CD4-positive, alpha-beta memory T cell (primary cell): ENCODE data around the gene IFIH1. TPM values are rescaled to one million over a fixed set of nuclear protein-coding genes. Genes with fewer than 3 reads are reported as not detected.

Experiments used
- CTCF ChIA-PET: fragments of 350-600 bp; sonication (Branson Sonifier 250); formaldehyde crosslinking; loops from one replicate; lab custom pipeline; 2021; ENCODE audit warnings: inconsistent platforms; ENCODE audit not compliant: partially characterized antibody; lab: Charles Lee
- POLR2A ChIA-PET: fragments of 350-600 bp; sonication (Branson Sonifier 250); formaldehyde crosslinking; loops from one replicate; lab custom pipeline; 2021; ENCODE audit not compliant: partially characterized antibody; lab: Charles Lee
- DNase-seq, 5 donors: peaks; one replicate each; pipeline versions ENCODE4 v3.0.0 to v3.0.0-alpha.2; 2020 to 2022; ENCODE audit warnings: mixed read lengths in 1 of 5
- H3K27ac ChIP-seq: one replicate; pipeline ENCODE4 v1.7.0; 2013; ENCODE audit warnings: low read depth, low read length
- H3K27me3 ChIP-seq: 2 replicates; pipeline ENCODE4 v1.7.0; 2013; ENCODE audit warnings: mild to moderate bottlenecking, low read length, moderate library complexity; ENCODE audit not compliant: insufficient read depth
- H3K36me3 ChIP-seq: 2 replicates; pipeline ENCODE4 v1.7.0; 2013; ENCODE audit warnings: mild to moderate bottlenecking, low read length, moderate library complexity; ENCODE audit not compliant: insufficient read depth
- H3K4me1 ChIP-seq: 2 replicates; pipeline ENCODE4 v1.7.0; 2013; ENCODE audit warnings: mild to moderate bottlenecking, low read length, moderate library complexity; ENCODE audit not compliant: insufficient read depth
- H3K4me3 ChIP-seq, 2 donors: one replicate each; pipeline ENCODE4 v1.7.0; 2013; ENCODE audit warnings: low read length in 2 of 2, mild to moderate bottlenecking in 1 of 2
- H3K9me3 ChIP-seq, 2 donors: one replicate each; pipeline ENCODE4 v1.7.0; 2013; ENCODE audit warnings: low read length in 2 of 2, control low read depth in 1 of 2; ENCODE audit not compliant: control insufficient read depth in 1 of 2
- H3K27ac Mint-ChIP-seq, 7 donors: one replicate each; pipeline ENCODE4 v1.8.0; 2020 to 2021; ENCODE audit warnings: mixed read lengths in 7 of 7, mild to moderate bottlenecking in 6 of 7, inconsistent platforms in 3 of 7, moderate library complexity in 3 of 7
- H3K27me3 Mint-ChIP-seq, 2 donors: one replicate each; pipeline ENCODE4 v1.8.0; 2020 to 2021; ENCODE audit warnings: mixed read lengths in 2 of 2
- H3K36me3 Mint-ChIP-seq, 2 donors: one replicate each; pipeline ENCODE4 v1.8.0; 2020 to 2021; ENCODE audit warnings: mixed read lengths in 2 of 2, inconsistent platforms in 1 of 2, mild to moderate bottlenecking in 1 of 2
- H3K4me1 Mint-ChIP-seq, 4 donors: one replicate each; pipeline ENCODE4 v1.8.0; 2020 to 2021; ENCODE audit warnings: mixed read lengths in 4 of 4, mild to moderate bottlenecking in 1 of 4
- H3K4me3 Mint-ChIP-seq, 8 donors: one replicate each; pipeline ENCODE4 v1.8.0; 2020 to 2021; ENCODE audit warnings: mixed read lengths in 8 of 8, mild to moderate bottlenecking in 7 of 8, moderate library complexity in 6 of 8, inconsistent platforms in 3 of 8
- H3K9me3 Mint-ChIP-seq, 8 donors: one replicate each; pipeline ENCODE4 v1.8.0; 2020 to 2021; ENCODE audit warnings: mixed read lengths in 8 of 8, mild to moderate bottlenecking in 5 of 8, inconsistent platforms in 3 of 8, moderate library complexity in 1 of 8
- intact Hi-C: fragments of 100-400 bp; cut with micrococcal nuclease; formaldehyde crosslinking; loops from one replicate; pipeline ENCODE4 v1.15.1; 2023
- polyA plus RNA-seq, 2 donors: library from polyadenylated mRNA; unstranded; fragments of 300-500 nt; fragmentation: Illumina TruSeq; gene quantifications; one replicate each; pipeline ENCODE4 v1.2.3, GENCODE V29; 2021
- total RNA-seq, 2 experiments: library from RNA; stranded (reverse); gene quantifications; one replicate each; pipeline ENCODE4 v1.2.3, GENCODE V29; 2021

IFIH1 gene
- total and polyA plus RNA-seq, 4 experiments from 2014 or later = 13.1 to 31.2 (median 27.1) TPM

- DNase-seq = no peak
- Mint-ChIP-seq H3K36me3 (peaks cover 0 to 5% of the 10 kb centered on the region in 2 donors), H3K27ac (no peak overlapping the region), H3K9me3 (peaks cover 0 to 3% (median 0%) of the 10 kb centered on the region in 8 donors), H3K4me1 (peaks cover 11 to 20% (median 16%) of the 10 kb centered on the region in 4 donors), H3K4me3 (peak overlapping the region in 3 of 8 donors; percentile 2 to 36 (median 10)), H3K27me3 (no peaks in the 10 kb centered on the region)
- Histone ChIP-seq H3K36me3 (no peaks in the 10 kb centered on the region), H3K9me3 (no peaks in the 10 kb centered on the region), H3K4me3 (no peak overlapping the region), H3K4me1 (peaks cover 10% of the 10 kb centered on the region), H3K27ac (no peak overlapping the region), H3K27me3 (no peaks in the 10 kb centered on the region)
- ChIA-PET POLR2A (interaction anchor here (0.6 to 2.7 kb wide), 2 partner anchors 15 to 24 kb away, joined by 3 to 28 read pairs; partner anchors contain the start of gene IFIH1), CTCF (interaction anchor here (2.2 to 2.5 kb wide), 3 partner anchors 8 to 43 kb away, joined by 14 to 16 read pairs (median 15); partner anchors contain the start of gene IFIH1)
- intact Hi-C loops = no loop called here
Measured at GRCh38 chr2:162342321-162342720, 23.8 kb upstream of the IFIH1 start.

DNA sequence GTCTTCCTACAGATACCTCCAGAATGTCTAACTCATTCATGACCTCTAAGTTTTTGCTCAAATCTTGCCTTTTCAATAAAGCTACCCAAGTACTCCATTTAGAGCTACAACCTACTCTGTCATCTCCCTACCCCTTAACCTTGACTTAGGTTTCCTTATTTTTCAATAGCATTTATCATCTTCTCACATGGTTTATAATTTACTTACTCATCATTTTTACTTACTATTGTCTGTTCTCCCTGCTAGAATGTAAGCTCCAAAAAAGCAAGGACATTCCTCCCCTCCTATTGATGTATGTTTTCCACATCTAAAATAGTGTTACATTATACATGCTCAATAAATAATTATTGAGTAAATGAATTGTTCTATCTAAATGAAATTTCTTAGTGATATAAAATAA, 22.3 kb upstream of the IFIH1 start:
- Mint-ChIP-seq H3K4me3 (no peak overlapping the region), H3K9me3 (peaks cover 0 to 3% (median 0%) of the 10 kb centered on the region in 8 donors), H3K27me3 (no peaks in the 10 kb centered on the region), H3K27ac (no peak overlapping the region), H3K36me3 (peaks cover 0 to 5% of the 10 kb centered on the region in 2 donors), H3K4me1 (peaks cover 11 to 20% (median 16%) of the 10 kb centered on the region in 4 donors)
- H3K27ac ChIP-seq = no peak overlapping the region
- H3K4me3 ChIP-seq = no peak overlapping the region
- H3K36me3 ChIP-seq = no peaks in the 10 kb centered on the region
- no peak for DNase-seq
- no peaks in the 10 kb centered on the region for H3K9me3 ChIP-seq
- intact Hi-C loops = no loop called here
- peaks cover 10% of the 10 kb centered on the region for H3K4me1 ChIP-seq
- H3K27me3 ChIP-seq = no peaks in the 10 kb centered on the region
- ChIA-PET POLR2A (no interaction called here), CTCF (interaction anchor here (0.8 to 0.9 kb wide), 2 partner anchors 11 to 40 kb away, joined by 3 read pairs; no protein-coding TSS in a partner anchor)

DNA sequence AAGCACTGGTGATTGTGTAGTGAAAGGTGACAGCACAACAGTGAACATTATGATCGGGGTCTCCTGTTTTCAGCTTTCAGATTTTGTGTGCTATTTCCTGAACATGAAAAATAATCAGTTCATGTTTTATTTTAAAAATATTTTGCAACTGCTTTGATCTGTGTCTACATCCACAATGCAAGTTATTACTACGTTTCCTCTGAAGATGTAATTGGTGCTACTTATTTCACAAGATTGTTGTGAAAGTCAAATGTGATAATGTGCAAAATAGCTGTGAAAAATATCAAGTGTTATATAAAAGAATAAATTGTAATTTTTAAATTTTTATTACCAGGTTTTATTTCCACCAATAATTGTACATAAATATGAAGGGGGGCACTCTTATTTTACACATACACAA, 19.4 kb upstream of the IFIH1 start:
- intact Hi-C loops = no loop called here
- no peak overlapping the region for H3K4me3 Mint-ChIP-seq
- no peak for DNase-seq
- Histone ChIP-seq H3K9me3 (no peaks in the 10 kb centered on the region), H3K27me3 (no peaks in the 10 kb centered on the region), H3K4me1 (no peaks in the 10 kb centered on the region), H3K36me3 (no peaks in the 10 kb centered on the region), H3K4me3 (no peak overlapping the region), H3K27ac (no peak overlapping the region)
- ChIA-PET POLR2A (interaction anchor here (1.4 kb wide), 1 partner anchor 19 kb away, joined by 5 read pairs; the partner anchor contains the start of gene IFIH1), CTCF (interaction anchor here (1.2 to 2.8 kb wide), 4 partner anchors 13 to 116 kb away, joined by 3 to 12 read pairs (median 6); partner anchors contain the start of gene IFIH1)
- H3K27ac Mint-ChIP-seq = no peak overlapping the region
- peaks cover 0 to 3% (median 0%) of the 10 kb centered on the region in 4 donors for H3K4me1 Mint-ChIP-seq
- no peaks in the 10 kb centered on the region for H3K9me3 Mint-ChIP-seq
- H3K36me3 Mint-ChIP-seq = no peaks in the 10 kb centered on the region
- H3K27me3 Mint-ChIP-seq = no peaks in the 10 kb centered on the region

- Histone ChIP-seq H3K27me3 (no peaks in the 10 kb centered on the region), H3K27ac (no peak overlapping the region), H3K36me3 (no peaks in the 10 kb centered on the region), H3K4me3 (no peak overlapping the region), H3K4me1 (no peaks in the 10 kb centered on the region), H3K9me3 (no peaks in the 10 kb centered on the region)
- CTCF ChIA-PET = interaction anchor here (0.6 to 3.1 kb wide), 13 partner anchors 9 to 747 kb away, joined by 3 to 29 read pairs (median 7); partner anchors contain the start of genes GCA and IFIH1
- H3K36me3 Mint-ChIP-seq = no peaks in the 10 kb centered on the region
- no peak for DNase-seq
- no peaks in the 10 kb centered on the region for H3K9me3 Mint-ChIP-seq
- H3K27me3 Mint-ChIP-seq = no peaks in the 10 kb centered on the region
- H3K27ac Mint-ChIP-seq = no peak overlapping the region
- intact Hi-C loops = loop anchor here (1.0 kb wide), 1 partner anchor 113 kb away; no protein-coding TSS in a partner anchor
- POLR2A ChIA-PET = interaction anchor here (2.1 kb wide), 1 partner anchor 15 kb away, joined by 6 read pairs; the partner anchor contains the start of gene IFIH1
- no peaks in the 10 kb centered on the region for H3K4me1 Mint-ChIP-seq
- no peak overlapping the region for H3K4me3 Mint-ChIP-seq
Measured at GRCh38 chr2:162333968-162334367, 15.5 kb upstream of the IFIH1 start.

- Histone ChIP-seq H3K27me3 (no peaks in the 10 kb centered on the region), H3K4me1 (no peaks in the 10 kb centered on the region), H3K9me3 (no peaks in the 10 kb centered on the region), H3K4me3 (no peak overlapping the region), H3K27ac (no peak overlapping the region), H3K36me3 (no peaks in the 10 kb centered on the region)
- Mint-ChIP-seq H3K4me1 (no peaks in the 10 kb centered on the region), H3K27me3 (no peaks in the 10 kb centered on the region), H3K27ac (no peak overlapping the region), H3K4me3 (no peak overlapping the region), H3K9me3 (no peaks in the 10 kb centered on the region), H3K36me3 (no peaks in the 10 kb centered on the region)
- CTCF ChIA-PET = no interaction called here
- DNase-seq = no peak
- POLR2A ChIA-PET = no interaction called here
- intact Hi-C loops = no loop called here
Measured at GRCh38 chr2:162330881-162331280, 12.4 kb upstream of the IFIH1 start.

DNA sequence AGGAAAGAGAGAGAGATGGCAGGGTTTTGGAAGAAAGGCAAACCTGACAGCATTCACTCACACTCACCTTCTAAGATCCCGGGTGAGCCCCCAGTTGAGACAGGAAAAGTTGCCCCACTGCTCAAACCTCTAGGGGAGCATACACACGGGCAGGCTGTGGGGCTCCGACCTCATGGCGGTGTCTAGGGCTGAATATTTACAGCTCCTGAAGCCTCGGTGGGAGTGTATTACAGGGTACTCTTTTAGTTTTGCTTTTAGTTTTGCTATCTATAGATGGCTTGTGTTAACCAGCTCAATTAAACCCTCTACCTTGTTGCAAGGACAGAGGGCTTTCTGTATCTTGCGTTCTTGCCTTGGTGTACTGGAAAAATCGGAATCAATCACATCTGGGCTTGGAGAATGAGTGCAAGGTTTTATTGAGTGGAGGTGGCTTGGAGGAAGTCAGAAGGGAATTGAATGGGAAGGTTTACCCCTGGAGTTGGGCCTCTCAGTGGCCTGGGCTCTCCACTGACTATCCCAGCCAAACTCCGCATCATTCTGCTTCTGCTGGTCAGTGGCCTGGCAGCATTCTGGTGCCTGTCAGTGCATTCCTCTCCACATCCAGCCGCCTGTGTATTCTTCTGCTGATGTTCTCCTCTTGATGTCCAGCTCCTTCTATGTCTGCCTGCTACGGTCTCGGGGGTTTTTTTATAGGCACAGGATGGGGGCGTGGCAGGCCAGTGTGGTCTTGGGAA, 10.1 kb upstream of the IFIH1 start:
- Histone ChIP-seq H3K27me3 (no peaks in the 10 kb centered on the region), H3K36me3 (no peaks in the 10 kb centered on the region), H3K4me1 (no peaks in the 10 kb centered on the region), H3K9me3 (no peaks in the 10 kb centered on the region), H3K4me3 (no peak overlapping the region), H3K27ac (no peak overlapping the region)
- Mint-ChIP-seq H3K4me3 (no peak overlapping the region), H3K27ac (no peak overlapping the region), H3K4me1 (no peaks in the 10 kb centered on the region), H3K9me3 (no peaks in the 10 kb centered on the region), H3K27me3 (no peaks in the 10 kb centered on the region), H3K36me3 (no peaks in the 10 kb centered on the region)
- ChIA-PET POLR2A (no interaction called here), CTCF (interaction anchor here (1.1 to 4.7 kb wide), 3 partner anchors 10 to 31 kb away, joined by 4 to 25 read pairs (median 9); partner anchors contain the start of gene IFIH1)
- no peak for DNase-seq
- intact Hi-C loops = no loop called here

GRCh38 chr2:162327806-162328205, 9.3 kb upstream of the IFIH1 start:
- ChIA-PET POLR2A (interaction anchor here (0.7 kb wide), 1 partner anchor 15 kb away, joined by 3 read pairs; no protein-coding TSS in a partner anchor), CTCF (interaction anchor here (2.8 to 4.7 kb wide), 2 partner anchors 9 to 30 kb away, joined by 9 to 25 read pairs; partner anchors contain the start of gene IFIH1)
- Histone ChIP-seq H3K27me3 (no peaks in the 10 kb centered on the region), H3K9me3 (no peaks in the 10 kb centered on the region), H3K4me3 (no peak overlapping the region), H3K36me3 (no peaks in the 10 kb centered on the region), H3K27ac (no peak overlapping the region), H3K4me1 (no peaks in the 10 kb centered on the region)
- no peak for DNase-seq
- Mint-ChIP-seq H3K27ac (peak overlapping the region in 1 of 7 donors; percentile 10), H3K9me3 (no peaks in the 10 kb centered on the region), H3K36me3 (no peaks in the 10 kb centered on the region), H3K4me3 (no peak overlapping the region), H3K27me3 (no peaks in the 10 kb centered on the region), H3K4me1 (no peaks in the 10 kb centered on the region)
- intact Hi-C loops = no loop called here
